Loucy (cell line): Measurements from ENCODE around the gene TMEM132E.

Experiments used
- H2AFZ ChIP-seq: fragments of 200-600 bp; sonication (generic); 2 replicates; pipeline ENCODE4 v1.6.0; 2016; ENCODE audit warnings: antibody characterized with exemption, mild to moderate bottlenecking, low read length, moderate library complexity
- H3F3A ChIP-seq: fragments of 200-600 bp; 2 replicates; pipeline ENCODE4 v1.6.0; 2016; ENCODE audit warnings: antibody characterized with exemption, low read depth, mild to moderate bottlenecking
- H3K27me3 ChIP-seq: fragments of 200-600 bp; sonication (generic); 2 replicates; pipeline ENCODE4 v1.6.1; 2014; ENCODE audit warnings: low read length, mild to moderate bottlenecking; ENCODE audit not compliant: insufficient read depth, poor library complexity, severe bottlenecking
- H3K36me3 ChIP-seq: fragments of 200-600 bp; sonication (generic); 2 replicates; pipeline ENCODE4 v1.6.1; 2016; ENCODE audit warnings: low read length; ENCODE audit not compliant: insufficient read depth
- H3K4me1 ChIP-seq: fragments of 200-600 bp; sonication (generic); 2 replicates; pipeline ENCODE4 v1.5.1; 2014; ENCODE audit warnings: low read length, mild to moderate bottlenecking; ENCODE audit not compliant: insufficient read depth, poor library complexity, severe bottlenecking
- H3K4me2 ChIP-seq: fragments of 200-600 bp; sonication (generic); 2 replicates; pipeline ENCODE4 v1.6.0; 2014; ENCODE audit warnings: antibody characterized with exemption, low read length, low read depth, mild to moderate bottlenecking; ENCODE audit not compliant: poor library complexity, severe bottlenecking
- H3K4me3 ChIP-seq: fragments of 200-600 bp; sonication (generic); 2 replicates; pipeline ENCODE4 v1.5.1; 2014; ENCODE audit warnings: low read length, mild to moderate bottlenecking, mixed read lengths; ENCODE audit not compliant: poor library complexity, severe bottlenecking
- H3K79me2 ChIP-seq: fragments of 200-600 bp; sonication (generic); 2 replicates; pipeline ENCODE4 v1.6.1; 2014; ENCODE audit warnings: low read length; ENCODE audit not compliant: insufficient read depth
- H3K9ac ChIP-seq: fragments of 200-600 bp; sonication (generic); 2 replicates; pipeline ENCODE4 v1.6.0; 2014; ENCODE audit warnings: mild to moderate bottlenecking, low read depth, low read length, moderate library complexity; ENCODE audit not compliant: poor library complexity, severe bottlenecking
- H3K9me2 ChIP-seq: fragments of 200-600 bp; sonication (generic); replicated peaks from 2 replicates; pipeline ENCODE4 v1.6.1; 2016; ENCODE audit warnings: low read depth, low read length, mixed read lengths
- H3K9me3 ChIP-seq: fragments of 200-600 bp; sonication (generic); 2 replicates; pipeline ENCODE4 v1.6.1; 2014; ENCODE audit warnings: mild to moderate bottlenecking, antibody characterized with exemption, low read length, low read depth; ENCODE audit not compliant: insufficient read depth
- H4K20me1 ChIP-seq: fragments of 200-600 bp; sonication (generic); 2 replicates; pipeline ENCODE4 v1.6.0; 2014; ENCODE audit warnings: antibody characterized with exemption, low read length, mild to moderate bottlenecking; ENCODE audit not compliant: insufficient read depth, poor library complexity, severe bottlenecking
- EZH2phosphoT487 ChIP-seq: fragments of 200-600 bp; IDR thresholded peaks from 2 replicates; pipeline ENCODE4 v1.6.1; 2018; ENCODE audit warnings: antibody characterized with exemption, mild to moderate bottlenecking, moderate library complexity, borderline replicate concordance
- TF ChIP-seq, protein P1 (sequence below): fragments of 200-600 bp; sonication (generic); conservative IDR thresholded peaks from 2 replicates; pipeline ENCODE4 v1.5.1; 2014; ENCODE audit warnings: mild to moderate bottlenecking, antibody characterized with exemption, low read length

Gene TMEM132E

DNA sequence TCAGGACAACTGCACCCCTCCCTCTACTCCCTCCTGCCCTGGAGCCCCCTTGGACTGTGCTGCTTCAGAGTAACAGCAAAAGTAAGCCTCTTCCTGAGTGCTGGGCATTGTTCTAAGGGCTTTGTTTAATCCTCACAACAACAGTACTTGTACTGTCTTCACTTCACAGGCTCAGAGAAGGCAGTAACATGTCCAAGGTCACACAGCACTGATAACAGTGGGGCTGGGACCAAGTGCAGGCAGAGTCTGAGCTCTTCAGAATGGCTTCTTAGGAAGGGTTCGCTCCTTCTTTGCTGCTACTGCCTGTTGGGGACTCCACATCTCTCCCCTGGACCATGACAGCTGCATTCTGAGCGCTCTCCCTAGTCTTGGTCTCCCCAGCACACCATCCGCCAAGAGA is 24.6 kb downstream of the TMEM132E start:
- Histone ChIP-seq H2AFZ (no peak overlapping the region), H3K79me2 (no peaks in the 10 kb centered on the region), H3K27me3 (no peaks in the 10 kb centered on the region), H3K4me2 (no peak overlapping the region), H3K9me3 (no peaks in the 10 kb centered on the region), H3K9me2 (no peaks in the 10 kb centered on the region), H3K4me3 (no peak overlapping the region), H3K4me1 (no peaks in the 10 kb centered on the region), H3K9ac (no peak overlapping the region), H4K20me1 (no peaks in the 10 kb centered on the region), H3F3A (no peaks in the 10 kb centered on the region), H3K36me3 (no peaks in the 10 kb centered on the region)
- TF ChIP-seq EZH2phosphoT487, result no peak
- TF ChIP-seq, protein P1, sequence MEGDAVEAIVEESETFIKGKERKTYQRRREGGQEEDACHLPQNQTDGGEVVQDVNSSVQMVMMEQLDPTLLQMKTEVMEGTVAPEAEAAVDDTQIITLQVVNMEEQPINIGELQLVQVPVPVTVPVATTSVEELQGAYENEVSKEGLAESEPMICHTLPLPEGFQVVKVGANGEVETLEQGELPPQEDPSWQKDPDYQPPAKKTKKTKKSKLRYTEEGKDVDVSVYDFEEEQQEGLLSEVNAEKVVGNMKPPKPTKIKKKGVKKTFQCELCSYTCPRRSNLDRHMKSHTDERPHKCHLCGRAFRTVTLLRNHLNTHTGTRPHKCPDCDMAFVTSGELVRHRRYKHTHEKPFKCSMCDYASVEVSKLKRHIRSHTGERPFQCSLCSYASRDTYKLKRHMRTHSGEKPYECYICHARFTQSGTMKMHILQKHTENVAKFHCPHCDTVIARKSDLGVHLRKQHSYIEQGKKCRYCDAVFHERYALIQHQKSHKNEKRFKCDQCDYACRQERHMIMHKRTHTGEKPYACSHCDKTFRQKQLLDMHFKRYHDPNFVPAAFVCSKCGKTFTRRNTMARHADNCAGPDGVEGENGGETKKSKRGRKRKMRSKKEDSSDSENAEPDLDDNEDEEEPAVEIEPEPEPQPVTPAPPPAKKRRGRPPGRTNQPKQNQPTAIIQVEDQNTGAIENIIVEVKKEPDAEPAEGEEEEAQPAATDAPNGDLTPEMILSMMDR, result no peak

DNA sequence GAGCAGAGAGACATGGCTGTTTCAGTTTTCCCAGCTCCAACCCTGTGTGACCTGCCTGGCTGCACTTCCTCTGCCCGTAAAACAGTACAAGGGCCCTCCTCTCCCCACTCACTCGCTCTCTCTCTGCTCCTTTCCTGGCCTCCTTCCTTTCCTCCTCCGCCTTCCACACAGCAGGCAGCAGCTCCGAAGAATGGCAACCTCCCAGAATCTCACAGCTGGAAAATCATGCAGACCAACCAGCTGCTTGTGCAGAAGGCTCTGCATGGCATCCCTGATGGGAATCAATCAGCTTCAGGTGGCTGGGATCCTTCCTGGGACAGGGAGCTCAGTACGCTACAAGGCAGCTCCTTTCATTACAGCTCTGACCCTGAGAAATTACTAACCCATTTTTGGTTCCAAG is 27.4 kb downstream of the TMEM132E start:
- Histone ChIP-seq H3K9me2 (no peaks in the 10 kb centered on the region), H3K79me2 (no peaks in the 10 kb centered on the region), H3K4me3 (no peak overlapping the region), H3K4me2 (no peak overlapping the region), H2AFZ (no peak overlapping the region; the same call in 1 of the 2 replicates), H3K4me1 (peaks cover under 1% of the 10 kb centered on the region), H3K27me3 (no peaks in the 10 kb centered on the region), H3F3A (no peaks in the 10 kb centered on the region), H4K20me1 (no peaks in the 10 kb centered on the region), H3K36me3 (no peaks in the 10 kb centered on the region), H3K9me3 (no peaks in the 10 kb centered on the region), H3K9ac (no peak overlapping the region)
- TF ChIP-seq EZH2phosphoT487, result no peak
- TF ChIP-seq, protein P1, result no peak

DNA sequence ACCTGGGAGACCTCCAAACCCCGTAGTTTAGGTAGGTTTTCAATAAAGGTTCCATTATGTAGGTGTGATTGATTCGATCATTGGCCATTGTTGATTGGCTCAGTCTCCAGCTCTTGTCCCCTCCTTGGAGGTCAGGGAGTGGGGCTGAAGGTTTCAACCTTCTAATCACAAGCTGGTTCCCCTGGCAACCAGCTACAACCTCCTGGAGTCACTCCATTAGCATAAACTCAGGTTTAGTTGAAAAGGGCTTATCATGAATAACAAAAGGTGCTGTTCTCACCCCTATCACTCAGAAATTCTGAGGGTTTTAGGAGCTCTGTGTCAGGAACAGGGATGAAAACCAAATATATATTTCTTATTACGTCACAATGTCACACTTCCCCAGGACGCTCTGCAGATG is 28.5 kb downstream of the TMEM132E start:
- no peak overlapping the region for H3K9ac ChIP-seq
- no peaks in the 10 kb centered on the region for H4K20me1 ChIP-seq
- peaks cover 10% of the 10 kb centered on the region for H3K4me1 ChIP-seq
- H3F3A ChIP-seq, result no peaks in the 10 kb centered on the region
- H3K27me3 ChIP-seq, result no peaks in the 10 kb centered on the region
- H3K79me2 ChIP-seq, result no peaks in the 10 kb centered on the region
- no peak overlapping the region for H2AFZ ChIP-seq
- H3K4me2 ChIP-seq, result no peak overlapping the region
- TF ChIP-seq, protein P1, result no peak
- no peak for TF ChIP-seq EZH2phosphoT487
- no peaks in the 10 kb centered on the region for H3K9me2 ChIP-seq
- no peaks in the 10 kb centered on the region for H3K9me3 ChIP-seq
- H3K36me3 ChIP-seq, result no peaks in the 10 kb centered on the region
- no peak overlapping the region for H3K4me3 ChIP-seq
